ENCODE results near the gene BRWD1.

- no peak for TF ChIP-seq CTCF (conservative IDR thresholded peaks at IDR 0.05; ENCODE audit: low read depth in 2 of 2)
- TF ChIP-seq NANOG (IDR thresholded peaks at IDR 0.05; ENCODE audit: borderline replicate concordance), result no peak
- no peak for TF ChIP-seq JUNB (IDR thresholded peaks at IDR 0.05; ENCODE audit: unreplicated experiment)
- no peak for TF ChIP-seq EZH2 (IDR thresholded peaks at IDR 0.05; ENCODE audit: low read depth, unreplicated experiment)
- TF ChIP-seq POLR2AphosphoS5 (IDR thresholded peaks at IDR 0.05; ENCODE audit: low read depth), result no peak
- no peak for TF ChIP-seq ETS1 (IDR thresholded peaks at IDR 0.05)
- no peak for TF ChIP-seq REST (IDR thresholded peaks at IDR 0.05; ENCODE audit: unreplicated experiment)
- TF ChIP-seq EZH2phosphoT487 (IDR thresholded peaks at IDR 0.05; ENCODE audit: unreplicated experiment), result no peak
These were observed 34.1 kb upstream of the BRWD1 start for GRCh38 chr21:39347537-39347936.

All from GM23338 (cell line).